Sigmoid colon (tissue), 7 donors: ENCODE results near the gene ARHGAP10. TPM values are rescaled to one million over a fixed set of nuclear protein-coding genes. Genes with fewer than 3 reads are reported as not detected.
A peak's percentile ranks its signal among the peaks of the same experiment; 100 is the strongest.

Experiments used
- DNase-seq: peaks from one replicate; pipeline ENCODE4 v3.0.0-alpha.2; 2019
- H3K27ac ChIP-seq, 4 donors: fragments of 200-600 bp; sonication (generic); one replicate each; pipeline ENCODE4 v1.5.1; 2016 to 2019; ENCODE audit warnings: mild to moderate bottlenecking in 1 of 4
- H3K27me3 ChIP-seq, 3 donors: fragments of 200-600 bp; sonication (generic); one replicate each; pipeline ENCODE4 v1.5.1; 2019; ENCODE audit warnings: mild to moderate bottlenecking in 1 of 3
- H3K36me3 ChIP-seq, 4 donors: fragments of 200-600 bp; sonication (generic); one replicate each; pipeline ENCODE4 v1.5.1; 2016 to 2019
- H3K4me1 ChIP-seq, 4 donors: fragments of 200-600 bp; sonication (generic); one replicate each; pipeline ENCODE4 v1.5.1; 2017 to 2019
- H3K4me3 ChIP-seq, 4 donors: fragments of 200-600 bp; sonication (generic); one replicate each; pipeline ENCODE4 v1.5.1; 2017 to 2019; ENCODE audit warnings: mild to moderate bottlenecking in 2 of 4, moderate library complexity in 1 of 4
- H3K9me3 ChIP-seq, 4 donors: fragments of 200-600 bp in 3 of 4; sonication (generic) in 3 of 4; one replicate each; pipeline versions ENCODE4 v1.5.1 to v1.6.1; 2013 to 2019
- CTCF ChIP-seq, 4 experiments: fragments of 450-650 bp in 3 of 4; fragments of 200-600 bp in 1 of 4; IDR thresholded peaks; one replicate each; pipeline ENCODE4 v1.5.1; 2016 to 2019; ENCODE audit warnings: antibody characterized with exemption in 4 of 4, mild to moderate bottlenecking in 3 of 4, moderate library complexity in 2 of 4
- EP300 ChIP-seq, 4 donors: sonication (generic); formaldehyde crosslinking; IDR thresholded peaks; one replicate each; pipeline ENCODE4 v1.6.1; 2017; ENCODE audit warnings: antibody characterized with exemption in 4 of 4
- POLR2A ChIP-seq, 2 donors: fragments of 450-650 bp; IDR thresholded peaks; one replicate each; pipeline ENCODE4 v1.6.1; 2016; ENCODE audit warnings: antibody characterized with exemption in 2 of 2, mild to moderate bottlenecking in 2 of 2, moderate library complexity in 2 of 2
- POLR2AphosphoS5 ChIP-seq, 4 donors: sonication (generic); formaldehyde crosslinking; IDR thresholded peaks; one replicate each; pipeline ENCODE4 v1.6.1; 2017; ENCODE audit warnings: antibody characterized with exemption in 4 of 4
- WGBS, 2 donors: extraction: QIAGEN DNeasy Blood & Tissue Kit; methylation state at CpG; one replicate each; pipeline ENCODE4 v1.1.7; 2013; 5-methylcytosine and 5-hydroxymethylcytosine counted together
- intact Hi-C: fragments of 100-400 bp; cut with DNase I; formaldehyde crosslinking; loops from one replicate; pipeline ENCODE4 v1.15.1; 2023
- polyA plus RNA-seq, 3 donors: library from polyadenylated mRNA; stranded (reverse); fragments of 200-250 nt; gene quantifications; one replicate each; pipeline ENCODE4 v1.2.3, GENCODE V29; 2013
- total RNA-seq, 4 donors: library from RNA; depleted of rRNA; stranded (reverse); fragments of >200 nt; gene quantifications; one replicate each; pipeline ENCODE4 v1.1.0, GENCODE V29; 2016
- donor health status: healthy with polysubstance abuse.
- donor health status: Bipolar disorder and iron deficiency.
- donor health status: healthy.

ARHGAP10 gene
- total and polyA plus RNA-seq, 7 donors: 3.0 to 158 (median 123) TPM

DNA sequence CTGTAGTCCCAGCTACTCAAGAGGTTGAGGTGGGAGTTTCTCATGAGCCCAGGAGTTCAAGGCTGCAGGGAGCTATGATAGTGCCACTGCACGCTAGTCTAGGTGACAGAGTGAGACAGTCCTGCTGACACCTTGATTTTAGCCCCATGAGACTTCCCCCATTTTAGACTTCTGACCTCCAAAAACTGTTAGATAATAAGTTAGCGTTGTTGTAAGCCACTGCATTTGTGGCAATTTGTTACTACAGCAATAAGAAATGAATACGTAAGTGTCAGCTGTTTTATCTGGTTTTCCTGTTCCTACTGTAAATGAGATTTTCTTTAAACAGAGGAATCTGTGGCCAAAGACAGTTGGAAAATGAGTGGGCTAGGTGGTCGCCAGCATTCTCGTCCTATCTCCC, 83.9 kb downstream of the ARHGAP10 start:
- intact Hi-C loops: no loop called here
- no peak for DNase-seq
- no peaks in the 10 kb centered on the region for H3K9me3 ChIP-seq
- H3K27me3 ChIP-seq: no peaks in the 10 kb centered on the region
- no peaks in the 10 kb centered on the region for H3K36me3 ChIP-seq
- peak overlapping the region; percentile 71 to 81 (median 78) for H3K27ac ChIP-seq
- H3K4me1 ChIP-seq: peaks cover 0 to 86% (median 81%) of the 10 kb centered on the region in 4 donors
- WGBS, 2 donors: 63 to 86% methylated on average over 5 of the region's 5 CpGs
- TF ChIP-seq POLR2A (IDR thresholded peaks at IDR 0.05): no peak
- no peak overlapping the region for H3K4me3 ChIP-seq

DNA sequence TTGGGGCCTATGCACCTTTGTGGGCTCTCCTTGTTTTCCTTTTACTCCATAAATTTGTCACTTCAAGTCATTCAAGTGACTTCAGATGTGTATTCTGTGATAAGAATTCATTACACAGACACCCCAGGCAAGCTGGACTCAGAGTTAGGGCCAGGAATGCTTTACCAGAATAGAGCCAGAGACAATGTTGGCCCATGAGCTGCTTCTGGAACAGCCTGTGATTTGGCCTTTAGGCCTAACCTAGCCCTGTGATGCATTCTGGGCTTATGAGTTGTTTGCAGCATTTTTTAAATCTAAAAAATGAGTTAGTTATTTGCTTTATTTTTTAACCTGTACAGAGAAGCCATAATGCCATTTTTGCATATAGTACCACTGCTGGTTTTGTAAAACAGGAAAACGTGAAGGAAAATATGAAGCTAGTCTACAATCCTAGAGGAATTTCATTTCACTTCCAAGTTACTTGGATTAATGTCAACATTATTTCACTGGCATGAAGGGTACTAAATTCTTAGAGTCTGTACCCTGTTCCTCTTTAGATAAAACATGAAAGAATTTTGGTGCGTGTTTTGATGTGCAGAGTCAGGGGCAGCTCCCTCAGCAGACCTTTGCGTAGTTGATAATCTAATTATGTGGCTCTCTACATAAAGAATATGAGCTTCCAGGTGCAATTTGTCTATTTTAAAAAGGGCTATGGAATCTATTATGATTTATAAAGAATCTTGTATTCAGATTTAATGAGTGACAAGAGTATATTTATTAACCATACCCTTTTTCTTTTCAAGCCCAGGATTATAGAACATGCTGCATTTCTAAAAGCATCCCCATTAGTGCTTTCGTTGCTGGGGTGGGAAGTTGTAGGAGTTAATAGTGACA, 84.7 kb downstream of the ARHGAP10 start:
- Histone ChIP-seq H3K9me3 (no peaks in the 10 kb centered on the region), H3K36me3 (no peaks in the 10 kb centered on the region), H3K27ac (peak overlapping the region; percentile 71 to 81 (median 78)), H3K4me1 (peaks cover 0 to 86% (median 81%) of the 10 kb centered on the region in 4 donors), H3K27me3 (no peaks in the 10 kb centered on the region), H3K4me3 (no peak overlapping the region)
- 77 to 92% methylated on average over 4 of the region's 4 CpGs for WGBS, 2 donors
- intact Hi-C loops: no loop called here
- DNase-seq: no peak
- TF ChIP-seq POLR2AphosphoS5 (IDR thresholded peaks at IDR 0.05): peak in 1 of 4 donors; percentile 33
- TF ChIP-seq POLR2A (IDR thresholded peaks at IDR 0.05): no peak
- TF ChIP-seq EP300 (IDR thresholded peaks at IDR 0.05): peak in 1 of 4 donors; percentile 56

DNA sequence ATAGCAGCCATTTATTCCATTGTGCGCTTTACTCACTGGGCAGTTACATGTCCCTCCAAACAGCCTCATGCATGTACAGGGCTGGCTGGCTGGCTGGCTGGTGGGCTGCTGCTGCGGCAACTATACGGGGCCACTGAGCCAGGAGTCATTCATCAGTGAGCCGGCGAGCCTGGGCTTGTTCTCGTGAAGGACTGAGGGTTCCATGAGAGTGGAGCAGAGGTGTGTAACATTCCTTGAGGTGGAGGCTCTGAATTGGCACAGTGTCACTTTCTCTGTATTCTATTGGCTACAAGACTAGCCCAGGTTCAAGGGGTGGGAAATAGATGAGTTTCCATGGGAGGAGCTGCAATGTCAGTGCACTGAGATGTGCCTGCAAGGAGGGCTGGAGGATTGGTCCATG, 89.1 kb downstream of the ARHGAP10 start:
- H3K27me3 ChIP-seq: no peaks in the 10 kb centered on the region
- H3K9me3 ChIP-seq: no peaks in the 10 kb centered on the region
- 96 to 97% methylated on average over 6 of the region's 6 CpGs for WGBS, 2 donors
- TF ChIP-seq POLR2A (IDR thresholded peaks at IDR 0.05): no peak
- TF ChIP-seq CTCF (IDR thresholded peaks at IDR 0.05): no peak
- no peak for DNase-seq
- no peak overlapping the region for H3K4me3 ChIP-seq
- intact Hi-C loops: loop anchor here (2.0 kb wide), 1 partner anchor 34 kb away; no protein-coding TSS in a partner anchor
- H3K36me3 ChIP-seq: peaks cover 0 to 15% (median 6%) of the 10 kb centered on the region in 4 donors
- peaks cover 0 to 79% (median 75%) of the 10 kb centered on the region in 4 donors for H3K4me1 ChIP-seq
- peak overlapping the region; percentile 72 to 96 (median 86) for H3K27ac ChIP-seq

GRCh38 chr4:147821555-147821954, 89.7 kb downstream of the ARHGAP10 start:
- TF ChIP-seq POLR2AphosphoS5 (IDR thresholded peaks at IDR 0.05): peak in 1 of 4 donors; percentile 52
- no peak for TF ChIP-seq EP300 (IDR thresholded peaks at IDR 0.05)
- no peak overlapping the region for H3K4me3 ChIP-seq
- peaks cover 0 to 15% (median 6%) of the 10 kb centered on the region in 4 donors for H3K36me3 ChIP-seq
- H3K9me3 ChIP-seq: no peaks in the 10 kb centered on the region
- WGBS, 2 donors: 51 to 67% methylated on average over 2 of the region's 2 CpGs
- intact Hi-C loops: loop anchor here (2.0 kb wide), 1 partner anchor 35 kb away; no protein-coding TSS in a partner anchor
- DNase-seq: no peak
- H3K4me1 ChIP-seq: peaks cover 0 to 79% (median 75%) of the 10 kb centered on the region in 4 donors
- H3K27ac ChIP-seq: peak overlapping the region; percentile 72 to 96 (median 86)
- no peaks in the 10 kb centered on the region for H3K27me3 ChIP-seq

DNA sequence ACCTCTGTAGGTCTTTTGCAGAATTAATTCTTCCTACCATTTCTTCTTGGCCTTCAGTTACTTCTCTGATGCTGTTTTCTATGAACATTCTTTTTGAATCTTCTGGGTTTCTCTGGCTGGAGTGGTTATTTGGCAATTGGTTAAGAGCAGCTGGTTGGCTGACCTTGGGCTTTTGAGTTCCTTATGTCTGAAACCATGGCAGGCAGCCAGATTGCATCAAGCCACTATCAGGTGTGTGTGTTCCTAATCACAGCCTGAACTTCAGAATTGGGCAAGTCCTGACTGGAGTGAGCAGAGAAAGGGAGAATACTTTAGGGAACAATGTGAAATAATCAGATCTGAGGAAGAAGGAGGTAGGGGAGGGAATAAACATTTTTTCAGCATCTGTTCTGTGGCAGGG, 90.2 kb downstream of the ARHGAP10 start:
- Histone ChIP-seq H3K27me3 (no peaks in the 10 kb centered on the region), H3K36me3 (peaks cover 0 to 15% (median 6%) of the 10 kb centered on the region in 4 donors), H3K27ac (peak overlapping the region; percentile 72 to 96 (median 86)), H3K4me3 (no peak overlapping the region), H3K4me1 (peaks cover 0 to 78% (median 75%) of the 10 kb centered on the region in 4 donors), H3K9me3 (no peaks in the 10 kb centered on the region)
- DNase-seq: peak; percentile 94
- intact Hi-C loops: no loop called here
- TF ChIP-seq POLR2AphosphoS5 (IDR thresholded peaks at IDR 0.05) (peak in 3 of 4 donors; percentile 26 to 42 (median 30)), CTCF (IDR thresholded peaks at IDR 0.05) (no peak), EP300 (IDR thresholded peaks at IDR 0.05) (no peak), POLR2A (IDR thresholded peaks at IDR 0.05) (no peak)

GRCh38 chr4:147823130-147823529, 91.2 kb downstream of the ARHGAP10 start:
- Histone ChIP-seq H3K36me3 (peaks cover 0 to 15% (median 6%) of the 10 kb centered on the region in 4 donors), H3K9me3 (no peaks in the 10 kb centered on the region), H3K27ac (peak overlapping the region; percentile 72 to 96 (median 86)), H3K4me1 (peaks cover 0 to 77% (median 73%) of the 10 kb centered on the region in 4 donors), H3K27me3 (no peaks in the 10 kb centered on the region), H3K4me3 (no peak overlapping the region)
- TF ChIP-seq EP300 (IDR thresholded peaks at IDR 0.05): peak in 1 of 4 donors; percentile 14
- TF ChIP-seq POLR2AphosphoS5 (IDR thresholded peaks at IDR 0.05): peak; percentile 8 to 47 (median 40)
- no peak for TF ChIP-seq POLR2A (IDR thresholded peaks at IDR 0.05)
- WGBS, 2 donors: 76 to 86% methylated on average over 3 of the region's 3 CpGs
- intact Hi-C loops: no loop called here
- DNase-seq: no peak
